Measurements from ENCODE around the gene MRPL10. TPM values are rescaled to one million over a fixed set of nuclear protein-coding genes. Genes with fewer than 3 reads are reported as not detected.

The MRPL10 gene
- total RNA-seq, 1 donor from 2014 or later = 48.2 TPM

DNA sequence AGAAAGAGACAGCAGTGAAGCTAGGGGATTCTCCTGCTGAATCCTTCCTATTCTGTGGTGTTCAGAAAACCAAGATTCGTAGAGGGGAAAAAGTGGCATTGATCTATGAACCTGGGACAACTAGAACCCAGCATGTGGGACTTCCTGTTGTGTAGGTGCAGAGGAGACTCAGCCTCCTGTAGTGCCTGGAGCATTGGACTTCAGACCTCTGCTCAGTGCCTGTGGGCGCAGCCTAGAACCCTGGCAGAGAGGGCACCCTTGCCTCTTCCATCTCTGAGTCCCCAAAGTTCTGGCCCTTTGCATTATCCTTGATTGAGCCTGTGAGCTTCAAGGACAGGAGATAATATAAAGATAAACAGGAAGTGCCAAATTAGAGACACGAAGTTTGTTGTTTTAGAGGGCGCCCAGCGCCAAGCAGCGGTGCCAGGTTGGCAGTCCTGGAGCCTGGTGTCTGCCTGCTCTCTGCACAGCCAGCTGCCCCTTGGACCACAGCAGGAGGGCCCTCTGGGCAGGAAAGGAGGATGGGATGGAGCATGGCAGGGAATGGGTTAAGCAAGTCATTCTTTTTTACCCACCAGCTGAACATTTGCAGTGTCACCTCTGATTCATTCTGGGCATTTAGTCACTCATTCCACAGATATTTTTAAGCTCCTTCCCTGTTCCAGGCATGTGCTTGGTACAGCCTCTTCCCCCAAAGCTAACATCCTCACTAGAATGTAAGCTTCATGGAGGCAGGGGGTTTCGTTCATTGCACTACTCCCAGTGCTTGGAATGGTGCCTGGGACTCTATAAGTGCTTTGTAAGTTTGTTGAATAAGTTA lies 31.5 kb upstream of the MRPL10 start:
- no peak for DNase-seq (ENCODE audit: low spot score)
- Mint-ChIP-seq H3K9me3 (no peaks in the 10 kb centered on the region), H3K27ac (no peak overlapping the region), H3K4me1 (no peaks in the 10 kb centered on the region), H3K4me3 (no peak overlapping the region), H3K27me3 (ENCODE audit: insufficient read depth, low read depth) (peaks cover 29% of the 10 kb centered on the region), H3K36me3 (no peaks in the 10 kb centered on the region)
- Histone ChIP-seq H3K9me3 (ENCODE audit: low read depth) (no peaks in the 10 kb centered on the region), H3F3A (ENCODE audit: low read depth) (no peaks in the 10 kb centered on the region), H3K27ac (no peak overlapping the region), H3K27me3 (peaks cover 22% of the 10 kb centered on the region), H4K20me1 (ENCODE audit: low read depth) (no peaks in the 10 kb centered on the region), H3K36me3 (no peaks in the 10 kb centered on the region), H2AFZ (replicated peaks) (no peak overlapping the region), H3K4me2 (no peak overlapping the region), H3K79me2 (ENCODE audit: low read depth) (no peaks in the 10 kb centered on the region), H3K9ac (no peak overlapping the region), H3K4me1 (peaks cover 5% of the 10 kb centered on the region), H3K4me3 (no peak overlapping the region)
- TF ChIP-seq EZH2phosphoT487 (IDR thresholded peaks at IDR 0.05) (no peak), EZH2 (IDR thresholded peaks at IDR 0.05) (no peak)
- TF ChIP-seq, protein P1, sequence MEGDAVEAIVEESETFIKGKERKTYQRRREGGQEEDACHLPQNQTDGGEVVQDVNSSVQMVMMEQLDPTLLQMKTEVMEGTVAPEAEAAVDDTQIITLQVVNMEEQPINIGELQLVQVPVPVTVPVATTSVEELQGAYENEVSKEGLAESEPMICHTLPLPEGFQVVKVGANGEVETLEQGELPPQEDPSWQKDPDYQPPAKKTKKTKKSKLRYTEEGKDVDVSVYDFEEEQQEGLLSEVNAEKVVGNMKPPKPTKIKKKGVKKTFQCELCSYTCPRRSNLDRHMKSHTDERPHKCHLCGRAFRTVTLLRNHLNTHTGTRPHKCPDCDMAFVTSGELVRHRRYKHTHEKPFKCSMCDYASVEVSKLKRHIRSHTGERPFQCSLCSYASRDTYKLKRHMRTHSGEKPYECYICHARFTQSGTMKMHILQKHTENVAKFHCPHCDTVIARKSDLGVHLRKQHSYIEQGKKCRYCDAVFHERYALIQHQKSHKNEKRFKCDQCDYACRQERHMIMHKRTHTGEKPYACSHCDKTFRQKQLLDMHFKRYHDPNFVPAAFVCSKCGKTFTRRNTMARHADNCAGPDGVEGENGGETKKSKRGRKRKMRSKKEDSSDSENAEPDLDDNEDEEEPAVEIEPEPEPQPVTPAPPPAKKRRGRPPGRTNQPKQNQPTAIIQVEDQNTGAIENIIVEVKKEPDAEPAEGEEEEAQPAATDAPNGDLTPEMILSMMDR (IDR thresholded peaks at IDR 0.05) = no peak

DNA sequence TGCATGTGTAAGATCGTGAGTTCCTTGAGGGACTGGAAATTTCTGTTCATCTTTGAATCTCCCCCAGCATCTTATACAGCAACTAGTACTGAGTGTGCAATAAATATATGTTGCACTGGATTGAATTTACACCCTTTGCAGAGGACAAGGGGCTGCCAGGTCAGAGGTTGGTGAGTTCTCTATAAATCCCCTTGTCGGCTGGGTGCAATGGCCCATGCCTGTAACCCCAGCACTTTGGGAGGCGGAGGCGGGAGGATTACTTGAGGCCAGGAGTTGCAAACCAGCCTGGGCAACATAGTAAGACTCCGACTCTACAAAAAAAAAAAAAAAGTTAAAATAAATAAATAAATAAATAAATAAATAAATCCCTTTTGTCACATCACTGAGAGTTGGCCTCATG lies 29.0 kb upstream of the MRPL10 start:
- no peak overlapping the region for H3K27ac ChIP-seq
- Mint-ChIP-seq H3K4me1 (no peaks in the 10 kb centered on the region), H3K9me3 (no peaks in the 10 kb centered on the region), H3K4me3 (no peak overlapping the region), H3K36me3 (no peaks in the 10 kb centered on the region), H3K27ac (no peak overlapping the region), H3K27me3 (ENCODE audit: insufficient read depth, low read depth) (peaks cover 27% of the 10 kb centered on the region)
- peaks cover 44% of the 10 kb centered on the region for H3K27me3 ChIP-seq
- H3K36me3 ChIP-seq = no peaks in the 10 kb centered on the region
- H3K79me2 ChIP-seq (ENCODE audit: low read depth) = no peaks in the 10 kb centered on the region
- no peak overlapping the region for H3K4me3 ChIP-seq
- TF ChIP-seq EZH2 (IDR thresholded peaks at IDR 0.05) (no peak), EZH2phosphoT487 (IDR thresholded peaks at IDR 0.05) (no peak)
- TF ChIP-seq, protein P1 (IDR thresholded peaks at IDR 0.05) = no peak
- H3K9ac ChIP-seq = no peak overlapping the region
- no peaks in the 10 kb centered on the region for H3F3A ChIP-seq (ENCODE audit: low read depth)
- H2AFZ ChIP-seq (replicated peaks) = no peak overlapping the region
- peaks cover 5% of the 10 kb centered on the region for H3K4me1 ChIP-seq
- no peaks in the 10 kb centered on the region for H3K9me3 ChIP-seq (ENCODE audit: low read depth)
- H3K4me2 ChIP-seq = no peak overlapping the region
- no peak for DNase-seq (ENCODE audit: low spot score)
- no peaks in the 10 kb centered on the region for H4K20me1 ChIP-seq (ENCODE audit: low read depth)

DNA sequence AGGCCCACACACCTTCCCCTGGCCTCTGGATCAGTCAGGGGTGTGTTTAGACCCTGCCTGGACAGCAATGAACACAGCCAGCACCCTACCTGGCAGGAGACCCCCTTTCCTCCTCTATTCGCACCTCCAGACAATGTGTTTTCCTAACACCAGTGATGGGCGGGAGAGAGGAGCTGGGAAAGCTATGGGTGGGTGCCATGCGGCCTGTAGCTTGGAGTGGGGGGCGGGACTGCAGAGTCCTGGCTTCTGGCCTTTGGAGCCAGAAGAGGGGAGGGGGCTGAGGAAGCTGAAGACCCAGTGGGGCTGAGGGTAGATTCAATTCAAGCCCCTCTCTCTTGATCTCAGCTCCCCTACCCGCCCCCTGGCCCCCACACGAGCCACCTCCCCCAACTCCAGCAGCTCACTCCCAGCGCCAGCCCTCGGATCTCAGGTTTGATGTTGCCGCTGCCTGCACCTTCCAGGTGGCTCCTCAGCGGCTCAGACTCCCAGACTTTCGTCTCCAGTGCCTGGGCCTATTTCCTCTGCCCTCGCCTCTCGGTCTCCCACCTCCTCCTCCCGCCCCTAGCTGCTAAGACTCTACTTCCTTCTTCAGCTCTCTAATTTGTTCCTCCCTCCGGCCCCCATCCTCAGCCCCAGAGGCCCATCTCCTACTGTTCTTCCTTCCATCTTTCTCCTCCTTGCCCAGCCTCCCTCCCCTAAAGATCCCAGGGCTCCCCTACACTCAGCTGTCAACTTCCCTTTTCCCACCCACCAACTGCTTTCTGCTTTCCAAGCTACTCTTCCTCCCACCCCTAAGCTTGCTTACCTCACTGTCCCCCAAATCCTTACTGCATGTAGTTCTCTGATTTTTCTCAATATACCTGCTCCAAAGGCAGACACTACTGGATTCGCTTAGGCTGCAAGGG lies 26.5 kb upstream of the MRPL10 start:
- peaks cover 47% of the 10 kb centered on the region for H3K27me3 Mint-ChIP-seq (ENCODE audit: insufficient read depth, low read depth)
- H4K20me1 ChIP-seq (ENCODE audit: low read depth) = peaks cover 7% of the 10 kb centered on the region
- H3K9me3 Mint-ChIP-seq = no peaks in the 10 kb centered on the region
- no peaks in the 10 kb centered on the region for H3K36me3 ChIP-seq
- H3K4me3 Mint-ChIP-seq = no peak overlapping the region
- H3K4me2 ChIP-seq = no peak overlapping the region
- peaks cover 5% of the 10 kb centered on the region for H3K4me1 ChIP-seq
- no peak overlapping the region for H3K27ac ChIP-seq
- no peaks in the 10 kb centered on the region for H3K79me2 ChIP-seq (ENCODE audit: low read depth)
- no peak overlapping the region for H3K4me3 ChIP-seq
- DNase-seq (ENCODE audit: low spot score) = no peak
- H3K27me3 ChIP-seq = peaks cover 62% of the 10 kb centered on the region
- H3K27ac Mint-ChIP-seq = no peak overlapping the region
- H3K36me3 Mint-ChIP-seq = no peaks in the 10 kb centered on the region
- no peaks in the 10 kb centered on the region for H3K4me1 Mint-ChIP-seq
- peak overlapping the region; percentile 3 for H2AFZ ChIP-seq (replicated peaks)
- TF ChIP-seq EZH2phosphoT487 (IDR thresholded peaks at IDR 0.05) (no peak), EZH2 (IDR thresholded peaks at IDR 0.05) (no peak)
- TF ChIP-seq, protein P1 (IDR thresholded peaks at IDR 0.05) = no peak
- no peak overlapping the region for H3K9ac ChIP-seq
- H3K9me3 ChIP-seq (ENCODE audit: low read depth) = no peaks in the 10 kb centered on the region
- H3F3A ChIP-seq (ENCODE audit: low read depth) = no peaks in the 10 kb centered on the region

Measured in neural progenitor cell (in vitro differentiated cells).